Activated T-helper 1 cell treated with anti-CD3 and anti-CD28 coated beads, Interleukin-2, amount 50 U/mL, for 16 hours (primary cell): ENCODE results near the gene KRTAP2-3.
"Not testable (repeated sequence)": the region's sequence is repeated elsewhere in the genome, so short reads cannot be mapped to it uniquely, and the experiment has no call there.

Source experiments
- DNase-seq, 2 donors: peaks; one replicate each; pipeline ENCODE4 v3.0.0-alpha.2; 2020; ENCODE audit warnings: low read depth in 1 of 2, low spot score in 1 of 2

Gene KRTAP2-3, protein sequence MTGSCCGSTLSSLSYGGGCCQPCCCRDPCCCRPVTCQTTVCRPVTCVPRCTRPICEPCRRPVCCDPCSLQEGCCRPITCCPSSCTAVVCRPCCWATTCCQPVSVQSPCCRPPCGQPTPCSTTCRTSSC

DNA sequence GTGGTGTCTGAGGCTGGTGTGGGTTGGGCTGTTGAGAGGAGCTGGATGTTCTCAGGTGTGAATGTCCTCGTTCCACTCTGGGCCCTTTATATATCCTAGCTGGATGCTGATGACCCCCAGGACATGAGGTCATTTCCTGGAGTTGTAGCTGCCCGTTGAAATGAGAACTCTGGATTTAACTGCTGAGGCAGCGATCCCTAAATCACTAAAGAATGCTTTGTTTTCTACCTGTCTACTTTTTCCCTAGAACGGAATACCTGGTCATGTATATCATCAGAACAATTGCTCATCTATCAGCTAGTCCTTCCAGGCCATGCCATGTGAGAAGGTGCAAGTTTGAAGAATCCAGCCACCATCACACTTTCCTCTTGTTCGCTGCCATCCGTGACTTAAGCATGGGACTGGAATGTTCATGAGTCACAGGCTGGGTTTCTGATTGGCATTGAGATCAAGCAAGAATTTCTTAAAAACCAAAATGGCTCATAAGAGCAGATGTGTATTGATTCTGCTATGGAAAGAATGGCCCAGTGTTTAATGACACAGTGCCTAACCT is at the start of gene KRTAP2-3:
Gene KRTAP2-3 (minus strand): TSS at position 63 of the 553 bp plus-strand sequence. CDS start 64 bp downstream, outside the sequence.
- no peak for DNase-seq

DNA sequence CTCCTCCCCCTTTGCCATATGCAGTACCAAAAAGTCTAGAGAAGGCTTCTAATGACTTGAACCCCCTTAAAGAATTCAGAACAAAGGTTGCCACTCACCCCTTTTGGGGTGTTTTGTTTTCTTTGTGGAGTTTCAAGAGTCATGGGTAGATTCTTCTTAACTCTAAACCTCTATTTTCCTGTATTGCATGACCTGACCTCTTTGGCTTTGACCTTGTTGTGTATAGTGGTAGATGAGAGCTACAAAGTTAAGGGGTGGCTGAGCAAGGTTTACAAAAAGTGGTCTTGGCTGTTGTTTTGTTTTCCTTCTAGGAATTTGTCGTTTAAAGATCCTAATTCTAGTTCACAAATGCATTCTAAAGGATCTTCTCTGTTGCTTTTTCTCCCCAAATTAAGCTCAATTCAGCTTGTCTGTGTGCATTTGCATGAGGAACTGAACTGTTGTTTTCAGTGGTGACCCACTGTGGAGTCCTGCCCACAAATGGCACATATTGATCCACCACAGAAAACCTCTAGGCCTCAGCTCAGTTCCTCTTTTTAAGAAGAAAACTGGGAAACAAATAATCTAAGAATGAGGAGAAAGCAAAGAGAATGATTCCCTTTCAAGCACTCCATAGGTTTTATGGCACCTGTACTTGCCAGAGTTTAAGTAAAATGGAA is 48.9 kb upstream of the KRTAP2-3 start:
- not testable (repeated sequence) for DNase-seq

DNA sequence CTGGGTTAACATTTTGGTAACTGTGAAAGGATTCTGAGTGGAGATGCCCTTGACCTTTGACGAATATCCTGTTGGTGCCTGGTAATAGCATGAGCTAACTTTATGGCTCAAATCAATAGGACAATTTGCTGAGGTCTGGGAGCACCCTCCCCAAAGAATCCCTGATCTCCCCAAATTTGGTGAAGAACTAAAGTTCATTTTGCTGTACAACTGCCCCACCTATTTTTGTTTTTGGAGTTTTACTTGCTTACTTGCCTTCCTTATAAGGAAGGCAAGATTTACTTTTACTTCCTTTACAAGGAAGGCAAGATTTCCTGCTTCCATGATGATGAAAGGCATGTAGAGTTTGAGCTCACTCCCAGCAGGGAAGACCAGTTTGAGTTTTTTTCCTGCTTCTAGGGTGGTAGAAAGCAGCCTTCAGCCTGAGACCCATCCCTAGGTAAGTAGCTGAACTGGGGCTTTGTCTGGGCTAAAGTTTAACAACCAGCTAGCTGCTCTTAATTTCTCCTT is 48.1 kb upstream of the KRTAP2-3 start:
- DNase-seq = no peak

GRCh38 chr17:41105347-41105746 is 45.4 kb upstream of the KRTAP2-3 start, which contains the start of gene KRTAP4-9:
Gene KRTAP4-9, plus strand, starts transcription at chr17:41105389. Its CDS starts 0 bp downstream, at chr17:41105389.
- not testable (repeated sequence) for DNase-seq

GRCh38 chr17:41104386-41105038 is 44.6 kb upstream of the KRTAP2-3 start:
- DNase-seq = not testable (repeated sequence)

GRCh38 chr17:41103896-41104295 is 44.0 kb upstream of the KRTAP2-3 start:
- no peak for DNase-seq

GRCh38 chr17:41101586-41102259 is 41.8 kb upstream of the KRTAP2-3 start, which contains the start of gene KRTAP4-16:
Gene KRTAP4-16, minus strand, starts transcription at chr17:41102209. Its CDS starts 0 bp downstream, at chr17:41102209.
- DNase-seq = no peak

DNA sequence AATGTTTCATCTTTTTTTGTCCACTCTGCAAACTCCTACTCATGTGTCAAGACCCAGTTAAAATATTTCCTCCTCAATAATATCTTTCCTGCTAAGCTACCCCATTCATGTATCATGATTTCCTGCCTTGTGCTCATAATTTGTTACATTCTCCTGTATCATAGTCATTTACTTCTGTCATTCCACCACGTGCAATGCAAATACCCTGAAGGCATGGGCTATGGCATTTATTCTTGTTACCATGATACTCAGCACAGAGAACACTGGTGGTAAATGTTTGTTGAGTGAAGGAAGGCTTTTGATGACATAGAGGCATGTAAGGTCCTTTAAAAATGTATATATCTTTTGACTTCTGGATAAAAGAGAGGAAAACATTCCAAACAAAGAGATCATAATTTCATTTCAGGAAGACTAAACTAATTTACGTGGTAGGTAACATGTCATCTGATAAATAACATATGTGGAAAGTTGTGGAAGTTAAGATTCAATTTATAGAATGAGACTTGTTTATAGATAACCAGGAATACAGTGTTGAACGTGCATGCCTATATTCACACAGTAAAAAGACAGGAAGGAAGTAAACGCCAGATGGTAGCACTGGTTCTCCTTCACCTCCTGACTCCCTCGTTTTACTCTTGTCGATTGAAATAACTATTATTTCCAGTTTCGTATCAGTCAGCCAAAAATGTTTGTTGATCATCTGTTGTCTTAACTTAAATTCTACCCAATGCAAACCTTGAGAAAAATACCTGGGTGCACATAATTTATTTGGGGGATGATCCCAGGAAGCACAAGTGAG is 40.0 kb upstream of the KRTAP2-3 start:
- DNase-seq = not testable (repeated sequence)

DNA sequence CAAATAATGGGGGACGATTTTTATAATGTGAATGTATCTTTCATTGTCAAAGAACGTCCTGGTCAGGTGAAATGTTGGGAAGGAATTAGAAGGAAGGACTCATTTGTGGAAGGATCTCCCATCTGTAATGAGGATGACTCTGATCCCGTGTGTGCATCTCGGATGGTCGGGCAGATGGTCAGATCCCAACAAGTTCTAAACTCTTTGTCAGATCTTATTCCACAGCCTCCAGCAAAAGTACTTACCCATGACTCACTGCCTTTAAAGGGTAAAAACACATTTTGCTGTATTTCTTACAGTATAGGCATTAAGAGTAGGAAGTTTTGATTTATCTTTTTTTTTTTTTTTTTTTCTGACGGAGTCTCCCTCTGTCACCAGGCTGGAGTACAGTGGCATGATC is 38.6 kb upstream of the KRTAP2-3 start:
- no peak for DNase-seq

- no peak for DNase-seq
Observed at GRCh38 chr17:41098042-41098441, 38.1 kb upstream of the KRTAP2-3 start, which contains the start of gene KRTAP4-8. Gene KRTAP4-8, minus strand, starts transcription at chr17:41098142. Its CDS starts 58 bp downstream, at chr17:41098084.

DNA sequence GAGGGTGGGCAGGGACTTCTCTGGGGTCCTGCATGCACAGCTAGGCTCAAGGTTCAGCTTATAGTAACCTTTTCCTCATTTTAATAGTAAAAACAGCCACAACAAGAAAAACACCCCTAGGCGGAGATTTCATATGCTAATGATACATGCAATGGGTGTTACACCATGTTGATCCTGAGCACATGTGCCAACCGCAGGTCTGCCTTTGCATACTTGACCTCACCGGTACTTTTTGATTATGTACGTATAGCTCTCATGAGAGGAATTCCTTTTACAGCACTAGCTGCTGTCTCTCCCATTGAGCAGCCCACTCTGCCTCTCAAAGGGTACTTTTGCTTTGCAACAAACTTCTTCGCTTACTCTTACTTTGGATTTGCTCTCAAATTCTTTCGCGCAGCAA is 36.1 kb upstream of the KRTAP2-3 start:
- DNase-seq = no peak

- DNase-seq = not testable (repeated sequence)
Observed at GRCh38 chr17:41088760-41089352, 28.9 kb upstream of the KRTAP2-3 start.

DNA sequence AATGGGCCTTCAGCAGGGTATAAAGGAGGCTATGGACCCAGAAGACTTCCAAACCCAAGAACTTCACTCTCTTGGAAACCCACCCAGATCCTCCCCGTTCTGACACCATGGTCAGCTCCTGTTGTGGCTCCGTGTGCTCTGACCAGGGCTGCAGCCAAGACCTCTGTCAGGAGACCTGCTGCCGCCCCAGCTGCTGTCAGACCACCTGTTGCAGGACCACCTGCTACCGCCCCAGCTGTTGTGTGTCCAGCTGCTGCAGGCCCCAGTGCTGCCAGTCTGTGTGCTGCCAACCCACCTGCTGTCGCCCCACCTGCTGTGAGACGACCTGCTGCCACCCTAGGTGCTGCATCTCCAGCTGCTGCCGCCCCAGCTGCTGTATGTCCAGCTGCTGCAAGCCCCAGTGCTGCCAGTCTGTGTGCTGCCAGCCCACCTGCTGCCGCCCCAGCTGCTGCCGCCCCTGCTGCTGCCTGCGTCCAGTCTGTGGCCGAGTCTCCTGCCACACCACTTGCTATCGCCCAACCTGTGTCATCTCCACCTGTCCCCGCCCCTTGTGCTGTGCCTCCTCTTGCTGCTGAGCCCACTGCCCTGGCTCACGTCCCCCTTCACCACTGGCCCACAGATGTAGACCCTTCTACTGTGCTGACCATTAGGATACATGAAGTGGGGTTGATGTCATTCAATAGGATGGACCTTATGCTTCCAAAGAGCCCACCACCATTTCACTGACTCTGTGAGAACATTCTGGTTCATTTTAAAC is 24.4 kb upstream of the KRTAP2-3 start, which contains the start of gene KRTAP4-7:
Gene KRTAP4-7 (plus strand): TSS at position 51 of the 757 bp plus-strand sequence. CDS start 57 bp downstream, at position 108.
- not testable (repeated sequence) for DNase-seq

- not testable (repeated sequence) for DNase-seq
Observed at GRCh38 chr17:41083427-41083826, 23.5 kb upstream of the KRTAP2-3 start.

DNA sequence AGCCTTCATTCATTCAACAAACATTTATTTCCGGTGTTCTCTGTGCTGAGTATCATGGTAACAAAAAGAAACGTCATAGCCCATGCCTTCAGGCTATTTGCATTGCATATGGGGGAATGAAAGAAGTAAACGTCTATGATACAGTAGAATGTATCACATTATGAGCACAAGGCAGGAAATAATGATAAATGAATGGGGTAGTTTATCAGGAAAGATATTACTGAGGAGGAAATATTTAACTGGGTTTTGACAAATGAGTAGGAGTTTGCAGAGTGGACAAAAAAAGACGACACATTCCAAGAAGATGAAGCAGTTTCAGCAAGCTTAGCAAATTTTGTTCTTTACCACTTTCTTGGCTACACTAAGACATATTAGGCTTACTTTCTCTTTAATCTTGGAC is 22.7 kb upstream of the KRTAP2-3 start:
- DNase-seq = no peak

DNA sequence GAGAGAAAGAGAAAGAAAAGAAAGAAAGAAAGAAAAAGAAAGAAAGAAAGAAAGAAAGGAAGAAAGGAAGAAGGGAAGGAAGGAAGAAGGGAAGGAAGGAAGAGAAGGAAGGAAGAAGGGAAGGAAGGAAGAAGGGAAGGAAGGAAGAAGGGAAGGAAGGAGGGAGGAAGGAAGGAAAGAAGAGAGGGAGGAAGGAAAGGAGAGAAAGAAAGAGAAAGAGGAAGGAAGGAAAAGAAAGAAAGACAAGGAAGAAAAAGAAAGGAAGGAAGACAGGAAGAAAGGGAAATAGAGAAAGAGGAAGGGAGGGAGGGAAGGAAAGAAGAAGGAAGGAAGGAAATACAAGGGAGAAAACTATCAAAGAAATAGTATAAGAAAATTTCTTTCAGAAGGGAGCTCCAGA is 16.9 kb upstream of the KRTAP2-3 start:
- no peak for DNase-seq

DNA sequence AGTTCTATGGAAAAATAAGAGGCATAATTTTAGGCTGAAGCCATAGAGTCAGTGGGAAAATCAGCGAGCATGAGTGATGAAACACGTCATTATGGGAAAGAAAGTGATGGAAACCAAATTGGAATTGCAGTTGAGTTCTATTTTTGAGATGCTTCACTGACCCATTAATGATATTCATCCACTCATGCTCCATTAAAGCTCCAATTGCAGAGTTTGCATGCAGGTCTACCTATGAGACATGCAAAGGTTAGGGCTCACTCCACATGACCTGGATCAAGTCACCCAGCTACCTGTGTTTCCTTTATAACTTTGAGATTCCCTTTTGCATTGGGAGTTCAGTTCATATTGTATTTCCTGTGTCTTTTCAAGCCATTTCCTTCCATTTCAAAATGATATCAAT is 13.8 kb upstream of the KRTAP2-3 start:
- DNase-seq = no peak

DNA sequence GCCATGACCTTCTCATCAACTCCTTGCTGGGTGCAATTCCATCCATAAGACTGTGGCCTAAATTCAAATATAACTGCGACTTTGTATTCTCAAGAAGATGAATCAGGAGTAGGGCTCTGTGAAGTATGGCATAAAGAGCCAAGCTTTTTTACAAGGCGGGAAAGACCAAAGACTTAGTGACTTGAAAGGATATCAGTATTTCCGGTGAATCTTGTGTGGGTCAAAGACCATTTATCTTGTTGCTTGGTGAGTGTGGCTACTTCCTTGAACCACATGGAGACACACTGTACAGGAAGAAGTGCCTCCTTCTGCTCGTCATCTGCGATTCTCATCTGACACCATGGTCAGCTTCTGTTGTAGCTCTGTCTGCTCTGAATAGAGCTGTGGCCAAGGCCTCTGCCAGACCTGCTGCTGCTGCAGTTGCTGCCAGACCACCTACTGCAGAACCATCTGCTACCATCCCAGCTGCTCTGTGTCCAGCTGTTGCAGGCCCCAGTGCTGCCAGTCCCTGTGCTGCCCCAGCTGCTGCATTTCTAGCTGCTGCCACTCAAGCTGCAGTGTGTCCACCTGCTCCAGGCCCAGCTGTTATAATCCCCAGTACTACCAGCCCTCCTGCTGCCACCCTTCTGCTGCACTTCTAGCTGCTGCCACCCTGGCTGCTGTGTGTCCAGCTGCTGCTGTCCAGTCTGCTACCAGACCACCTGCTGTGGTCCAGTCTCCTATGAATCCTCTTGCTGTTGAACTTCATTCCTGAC is 11.9 kb upstream of the KRTAP2-3 start:
- DNase-seq = no peak
